Endodermal cell (in vitro differentiated cells): ENCODE measurements around the gene MAGI3. TPM values are rescaled to one million over a fixed set of nuclear protein-coding genes. Genes with fewer than 3 reads are reported as not detected.

Experiments
- DNase-seq: peaks from one replicate; pipeline ENCODE4 v3.0.0-alpha.2; 2017
- H3K27ac ChIP-seq: 2 replicates; pipeline ENCODE4 v1.5.1; 2013; ENCODE audit warnings: mild to moderate bottlenecking, low read depth, low read length, moderate library complexity
- H3K27me3 ChIP-seq: 2 replicates; pipeline ENCODE4 v1.6.1; 2013; ENCODE audit warnings: mild to moderate bottlenecking, low read length, moderate library complexity; ENCODE audit not compliant: insufficient read depth, control insufficient read depth, poor library complexity, severe bottlenecking
- H3K36me3 ChIP-seq: 2 replicates; pipeline ENCODE4 v1.7.0; 2013; ENCODE audit warnings: mild to moderate bottlenecking, low read length, moderate library complexity; ENCODE audit not compliant: control insufficient read depth, insufficient read depth
- H3K4me1 ChIP-seq: one replicate; pipeline ENCODE4 v1.7.0; 2013; ENCODE audit warnings: low read length; ENCODE audit not compliant: control insufficient read depth, insufficient read depth
- H3K4me3 ChIP-seq: 2 replicates; pipeline ENCODE4 v1.5.1; 2013; ENCODE audit warnings: mild to moderate bottlenecking, low read length, moderate library complexity
- H3K9ac ChIP-seq: 2 replicates; pipeline ENCODE4 v1.6.1; 2013; ENCODE audit warnings: mild to moderate bottlenecking, low read length, moderate library complexity; ENCODE audit not compliant: poor library complexity, severe bottlenecking; ENCODE audit errors: extremely low read depth
- H3K9me3 ChIP-seq: 2 replicates; pipeline ENCODE4 v1.6.1; 2013; ENCODE audit warnings: mild to moderate bottlenecking, low read length, moderate library complexity; ENCODE audit not compliant: control insufficient read depth
- H3K27ac Mint-ChIP-seq: 2 replicates; pipeline ENCODE4 v1.8.0; 2020; ENCODE audit warnings: mixed read lengths
- H3K27me3 Mint-ChIP-seq: 2 replicates; pipeline ENCODE4 v1.8.0; 2021; ENCODE audit warnings: mild to moderate bottlenecking, mixed read lengths; ENCODE audit not compliant: insufficient read depth
- H3K36me3 Mint-ChIP-seq: 2 replicates; pipeline ENCODE4 v1.8.0; 2020; ENCODE audit warnings: low read depth, mixed read lengths
- H3K4me1 Mint-ChIP-seq: 2 replicates; pipeline ENCODE4 v1.8.0; 2020; ENCODE audit warnings: mixed read lengths
- H3K4me3 Mint-ChIP-seq: 2 replicates; pipeline ENCODE4 v1.8.0; 2020; ENCODE audit warnings: mild to moderate bottlenecking, moderate library complexity, mixed read lengths
- H3K9me3 Mint-ChIP-seq: 2 replicates; pipeline ENCODE4 v1.8.0; 2020; ENCODE audit warnings: mild to moderate bottlenecking, mixed read lengths
- CTCF ChIP-seq: fragments of 200-600 bp; sonication (generic); conservative IDR thresholded peaks from 2 replicates; pipeline ENCODE4 v1.5.0; 2021; ENCODE audit warnings: antibody characterized with exemption, mild to moderate bottlenecking
- WGBS, 2 experiments: methylation state at CpG; one replicate each; pipeline versions ENCODE4 v1.1.5 to v1.1.7; 2013; ENCODE audit warnings: missing lambda C conversion rate in 2 of 2, mixed read lengths in 1 of 2; ENCODE audit not compliant: insufficient coverage in 1 of 2, insufficient read length in 1 of 2; 5-methylcytosine and 5-hydroxymethylcytosine counted together
- total RNA-seq, 2 donors: library from RNA; stranded (reverse); fragmentation: NEBNext Ultra II Directional in 1 of 2; extraction: Animal tissue kit (Norgen Biotek cat#: 25700) in 1 of 2; gene quantifications; 2 replicates in 1 of 2; 3 replicates in 1 of 2; pipeline ENCODE4 v1.2.1, GENCODE V29; 2021

Gene MAGI3
- total RNA-seq, 2 donors from 2014 or later: 27.1 to 27.4 TPM

- TF ChIP-seq CTCF: no peak
- Mint-ChIP-seq H3K27ac (no peak overlapping the region), H3K4me1 (peaks cover 44% of the 10 kb centered on the region), H3K27me3 (peaks cover 6% of the 10 kb centered on the region), H3K36me3 (no peaks in the 10 kb centered on the region), H3K4me3 (peak overlapping the region; percentile 84), H3K9me3 (peaks cover 9% of the 10 kb centered on the region)
- peak overlapping the region; percentile 66 for H3K9ac ChIP-seq
- no peaks in the 10 kb centered on the region for H3K36me3 ChIP-seq
- no peaks in the 10 kb centered on the region for H3K27me3 ChIP-seq
- H3K4me1 ChIP-seq: peaks cover 12% of the 10 kb centered on the region
- H3K4me3 ChIP-seq: peak overlapping the region; percentile 90
- no peak for DNase-seq
- H3K27ac ChIP-seq: no peak overlapping the region
- WGBS, 2 experiments: 80 to 96% methylated on average over 1 to 3 of the region's 3 CpGs
- peaks cover 6% of the 10 kb centered on the region for H3K9me3 ChIP-seq
These were observed 2.3 kb downstream of the MAGI3 start for GRCh38 chr1:113392541-113393128.

- Mint-ChIP-seq H3K4me3 (no peak overlapping the region), H3K27me3 (peaks cover 6% of the 10 kb centered on the region), H3K4me1 (peaks cover 40% of the 10 kb centered on the region), H3K9me3 (no peaks in the 10 kb centered on the region), H3K36me3 (no peaks in the 10 kb centered on the region), H3K27ac (no peak overlapping the region)
- Histone ChIP-seq H3K36me3 (no peaks in the 10 kb centered on the region), H3K9me3 (no peaks in the 10 kb centered on the region), H3K4me3 (peak overlapping the region; percentile 90), H3K9ac (no peak overlapping the region), H3K4me1 (peaks cover 5% of the 10 kb centered on the region), H3K27ac (no peak overlapping the region), H3K27me3 (no peaks in the 10 kb centered on the region)
- 90 to 91% methylated on average over 3 of the region's 4 CpGs for WGBS, 2 experiments
- no peak for DNase-seq
- TF ChIP-seq CTCF: no peak
These were observed 3.9 kb downstream of the MAGI3 start for GRCh38 chr1:113394043-113394862.

- Histone ChIP-seq H3K27me3 (no peaks in the 10 kb centered on the region), H3K27ac (no peak overlapping the region), H3K9ac (no peak overlapping the region), H3K4me1 (peaks cover 5% of the 10 kb centered on the region), H3K4me3 (peak overlapping the region; percentile 90), H3K9me3 (no peaks in the 10 kb centered on the region), H3K36me3 (no peaks in the 10 kb centered on the region)
- Mint-ChIP-seq H3K9me3 (no peaks in the 10 kb centered on the region), H3K4me3 (no peak overlapping the region), H3K4me1 (peaks cover 35% of the 10 kb centered on the region), H3K36me3 (no peaks in the 10 kb centered on the region), H3K27me3 (peaks cover 6% of the 10 kb centered on the region), H3K27ac (no peak overlapping the region)
- TF ChIP-seq CTCF: no peak
- no peak for DNase-seq
- WGBS, 2 experiments: 100% methylated on average over 1 of the region's 1 CpG; no CpG with 5 or more reads in 1 of the 2 experiments
These were observed 4.5 kb downstream of the MAGI3 start for GRCh38 chr1:113394863-113395259.
